BLaER1 treated with 17β-estradiol and CSF1 and Interleukin-3, amounts not matched to agents 10 nM and 100 nM (cell line): Measurements from ENCODE around the gene MCTP1.

Experiments
- H3K27ac ChIP-seq, 11 experiments: shearing (Covaris generic); formaldehyde crosslinking; 2 replicates each; pipeline ENCODE4 v1.8.1; 2022
- H3K27me3 ChIP-seq, 11 experiments: shearing (Covaris generic); formaldehyde crosslinking; 2 replicates each; pipeline ENCODE4 v1.8.1; 2022
- H3K36me3 ChIP-seq, 11 experiments: shearing (Covaris generic); formaldehyde crosslinking; 2 replicates each; pipeline ENCODE4 v1.8.1; 2022
- H3K4me1 ChIP-seq, 10 experiments: shearing (Covaris generic); formaldehyde crosslinking; 2 replicates each; pipeline ENCODE4 v1.8.1; 2022
- H3K4me2 ChIP-seq, 11 experiments: shearing (Covaris generic); formaldehyde crosslinking; 2 replicates each; pipeline ENCODE4 v1.8.1; 2022
- H3K4me3 ChIP-seq, 10 experiments: shearing (Covaris generic); formaldehyde crosslinking; 2 replicates each; pipeline ENCODE4 v1.8.1; 2022
- H3K9ac ChIP-seq, 11 experiments: shearing (Covaris generic); formaldehyde crosslinking; 2 replicates each; pipeline ENCODE4 v1.8.1; 2022
- H3K9me3 ChIP-seq, 11 experiments: shearing (Covaris generic); formaldehyde crosslinking; replicated peaks in 1 of 11; 2 replicates each; pipeline ENCODE4 v1.8.1; 2022
- H4K20me1 ChIP-seq, 11 experiments: shearing (Covaris generic); formaldehyde crosslinking; 2 replicates each; pipeline ENCODE4 v1.8.1; 2022
- Cebpa-rat ChIP-seq, 11 experiments: shearing (Covaris generic); IDR thresholded peaks; 2 replicates each; pipeline ENCODE4 v1.8.1; 2022

MCTP1 gene

GRCh38 chr5:95177456-95177855 is 107.4 kb downstream of the MCTP1 start:
- Histone ChIP-seq H3K27ac (peak overlapping the region in 5 of 11 experiments; percentile 19 to 68 (median 57); a peak in 7 of 22 replicates), H3K4me2 (peak overlapping the region in 9 of 11 experiments; percentile 48 to 82 (median 67); a peak in 17 of 22 replicates), H3K9me3 (0 out of 22 replicates have a peak, but pooled peaks cover 0 to under 1% (median 0%) of the 10 kb centered on the region in 11 experiments), H3K9ac (0 out of 22 replicates have a peak overlapping the region, but pooled peaks of 1 of the 11 experiments have one; percentile 34), H3K27me3 (no peaks in the 10 kb centered on the region), H3K36me3 (no peaks in the 10 kb centered on the region), H3K4me3 (0 out of 20 replicates have a peak overlapping the region, but pooled peaks of 1 of the 10 experiments have one; percentile 4), H3K4me1 (peaks cover 0 to 27% (median 15%) of the 10 kb centered on the region in 10 experiments; a peak in 19 of 20 replicates), H4K20me1 (no peaks in the 10 kb centered on the region)
- no peak for TF ChIP-seq Cebpa-rat (IDR thresholded peaks at IDR 0.05)

GRCh38 chr5:95175106-95175505 is 109.8 kb downstream of the MCTP1 start:
- Histone ChIP-seq H3K9ac (no peak overlapping the region), H4K20me1 (no peaks in the 10 kb centered on the region), H3K27ac (no peak overlapping the region), H3K27me3 (no peaks in the 10 kb centered on the region), H3K4me2 (no peak overlapping the region), H3K4me3 (no peak overlapping the region), H3K4me1 (peaks cover 0 to 27% (median 15%) of the 10 kb centered on the region in 10 experiments; a peak in 19 of 20 replicates), H3K36me3 (no peaks in the 10 kb centered on the region), H3K9me3 (peaks cover 0 to 18% (median 8%) of the 10 kb centered on the region in 11 experiments; a peak in 12 of 22 replicates)
- TF ChIP-seq Cebpa-rat (IDR thresholded peaks at IDR 0.05): no peak

- Histone ChIP-seq H3K36me3 (no peaks in the 10 kb centered on the region), H3K4me2 (no peak overlapping the region), H3K9ac (no peak overlapping the region), H3K27me3 (no peaks in the 10 kb centered on the region), H4K20me1 (no peaks in the 10 kb centered on the region), H3K4me3 (no peak overlapping the region), H3K4me1 (peaks cover 0 to 14% (median 5%) of the 10 kb centered on the region in 10 experiments; a peak in 19 of 20 replicates), H3K27ac (no peak overlapping the region), H3K9me3 (peaks cover 0 to 22% (median 8%) of the 10 kb centered on the region in 11 experiments; a peak in 12 of 22 replicates)
- no peak for TF ChIP-seq Cebpa-rat (IDR thresholded peaks at IDR 0.05)
Measured at GRCh38 chr5:95172659-95173058, 112.2 kb downstream of the MCTP1 start.

- no peak overlapping the region for H3K9ac ChIP-seq
- H3K9me3 ChIP-seq: peaks cover 0 to 7% (median 0%) of the 10 kb centered on the region in 11 experiments; a peak in 1 of 22 replicates
- no peaks in the 10 kb centered on the region for H3K36me3 ChIP-seq
- no peaks in the 10 kb centered on the region for H3K27me3 ChIP-seq
- no peak overlapping the region for H3K4me2 ChIP-seq
- H3K4me3 ChIP-seq: no peak overlapping the region
- H3K4me1 ChIP-seq: peaks cover 8 to 21% (median 14%) of the 10 kb centered on the region in 10 experiments; a peak in 19 of 20 replicates
- H3K27ac ChIP-seq: no peak overlapping the region
- no peak for TF ChIP-seq Cebpa-rat (IDR thresholded peaks at IDR 0.05)
- no peaks in the 10 kb centered on the region for H4K20me1 ChIP-seq
Measured at GRCh38 chr5:95164861-95165260, 120.0 kb downstream of the MCTP1 start.

- no peak overlapping the region for H3K9ac ChIP-seq
- no peaks in the 10 kb centered on the region for H4K20me1 ChIP-seq
- H3K4me2 ChIP-seq: peak overlapping the region in 3 of 11 experiments; percentile 44 to 68 (median 53); a peak in 4 of 22 replicates
- no peak for TF ChIP-seq Cebpa-rat (IDR thresholded peaks at IDR 0.05)
- H3K9me3 ChIP-seq: no peaks in the 10 kb centered on the region
- H3K27me3 ChIP-seq: no peaks in the 10 kb centered on the region
- peaks cover 8 to 21% (median 14%) of the 10 kb centered on the region in 10 experiments; a peak in 19 of 20 replicates for H3K4me1 ChIP-seq
- H3K4me3 ChIP-seq: no peak overlapping the region
- H3K27ac ChIP-seq: peak overlapping the region in 5 of 11 experiments; percentile 34 to 62 (median 49); a peak in 7 of 22 replicates
- H3K36me3 ChIP-seq: no peaks in the 10 kb centered on the region
Measured at GRCh38 chr5:95163079-95163478, 121.8 kb downstream of the MCTP1 start.

GRCh38 chr5:95162231-95162992 is 122.5 kb downstream of the MCTP1 start:
- Histone ChIP-seq H3K36me3 (no peaks in the 10 kb centered on the region), H3K4me1 (peaks cover 8 to 21% (median 14%) of the 10 kb centered on the region in 10 experiments; a peak in 19 of 20 replicates), H3K27ac (peak overlapping the region; percentile 15 to 62 (median 41); a peak in 19 of 22 replicates), H3K4me2 (peak overlapping the region; percentile 37 to 70 (median 47); a peak in 20 of 22 replicates), H3K9ac (peak overlapping the region in 1 of 11 experiments; percentile 4; a peak in 1 of 22 replicates), H3K9me3 (no peaks in the 10 kb centered on the region), H3K27me3 (no peaks in the 10 kb centered on the region), H3K4me3 (no peak overlapping the region), H4K20me1 (no peaks in the 10 kb centered on the region)
- TF ChIP-seq Cebpa-rat (IDR thresholded peaks at IDR 0.05): no peak

- no peak overlapping the region for H3K4me3 ChIP-seq
- no peaks in the 10 kb centered on the region for H3K9me3 ChIP-seq
- H3K9ac ChIP-seq: no peak overlapping the region
- H3K27me3 ChIP-seq: no peaks in the 10 kb centered on the region
- H3K4me2 ChIP-seq: no peak overlapping the region
- TF ChIP-seq Cebpa-rat (IDR thresholded peaks at IDR 0.05): no peak
- no peaks in the 10 kb centered on the region for H3K36me3 ChIP-seq
- no peaks in the 10 kb centered on the region for H4K20me1 ChIP-seq
- no peak overlapping the region for H3K27ac ChIP-seq
- peaks cover 8 to 21% (median 14%) of the 10 kb centered on the region in 10 experiments; a peak in 19 of 20 replicates for H3K4me1 ChIP-seq
Measured at GRCh38 chr5:95159603-95160002, 125.3 kb downstream of the MCTP1 start.

GRCh38 chr5:95155888-95156287 is 129.0 kb downstream of the MCTP1 start:
- no peaks in the 10 kb centered on the region for H4K20me1 ChIP-seq
- no peak for TF ChIP-seq Cebpa-rat (IDR thresholded peaks at IDR 0.05)
- H3K36me3 ChIP-seq: no peaks in the 10 kb centered on the region
- H3K4me2 ChIP-seq: no peak overlapping the region
- H3K27ac ChIP-seq: no peak overlapping the region
- no peak overlapping the region for H3K9ac ChIP-seq
- H3K4me1 ChIP-seq: 0 out of 20 replicates have a peak, but pooled peaks cover 0 to 4% (median 0%) of the 10 kb centered on the region in 10 experiments
- H3K27me3 ChIP-seq: no peaks in the 10 kb centered on the region
- no peak overlapping the region for H3K4me3 ChIP-seq
- no peaks in the 10 kb centered on the region for H3K9me3 ChIP-seq

GRCh38 chr5:95153511-95153910 is 131.4 kb downstream of the MCTP1 start:
- no peak overlapping the region for H3K27ac ChIP-seq
- 0 out of 20 replicates have a peak, but pooled peaks cover 0 to 4% (median 0%) of the 10 kb centered on the region in 10 experiments for H3K4me1 ChIP-seq
- no peaks in the 10 kb centered on the region for H4K20me1 ChIP-seq
- H3K9me3 ChIP-seq: peaks cover 0 to 9% (median 0%) of the 10 kb centered on the region in 11 experiments; a peak in 3 of 22 replicates
- no peaks in the 10 kb centered on the region for H3K36me3 ChIP-seq
- no peak for TF ChIP-seq Cebpa-rat (IDR thresholded peaks at IDR 0.05)
- H3K4me2 ChIP-seq: no peak overlapping the region
- no peaks in the 10 kb centered on the region for H3K27me3 ChIP-seq
- no peak overlapping the region for H3K4me3 ChIP-seq
- no peak overlapping the region for H3K9ac ChIP-seq
